GM10248 (cell line): Measurements from ENCODE around the gene KDM4C.

Experiments
- CTCF ChIA-PET: fragments of 300-600 bp; sonication (Branson Sonifier 250); formaldehyde crosslinking; extraction: SDS; loops from one replicate; lab custom pipeline; 2021; ENCODE audit warnings: antibody characterized with exemption; lab: Yijun Ruan, JAX
- POLR2A ChIA-PET: fragments of 350-650 bp; sonication (Branson Sonifier 250); formaldehyde crosslinking; extraction: SDS; loops from one replicate; lab custom pipeline; 2020; ENCODE audit warnings: antibody characterized with exemption; lab: Yijun Ruan, JAX
- DNase-seq: peaks from one replicate; pipeline ENCODE4 v3.0.0; 2012; ENCODE audit errors: extremely low spot score
- TF ChIP-seq, protein P1 (sequence below): IDR thresholded peaks from 2 replicates; pipeline ENCODE4 v1.5.1; 2012; ENCODE audit warnings: mild to moderate bottlenecking, low read depth; ENCODE audit errors: extremely low read depth, missing control alignments, control extremely low read depth

Gene KDM4C

GRCh38 chr9:6915635-6916034 lies 157.9 kb downstream of the KDM4C start:
- POLR2A ChIA-PET = interaction anchor here (0.7 kb wide), 1 partner anchor 1067 kb away, joined by 3 read pairs; no protein-coding TSS in a partner anchor
- DNase-seq = no peak
- TF ChIP-seq, protein P1, sequence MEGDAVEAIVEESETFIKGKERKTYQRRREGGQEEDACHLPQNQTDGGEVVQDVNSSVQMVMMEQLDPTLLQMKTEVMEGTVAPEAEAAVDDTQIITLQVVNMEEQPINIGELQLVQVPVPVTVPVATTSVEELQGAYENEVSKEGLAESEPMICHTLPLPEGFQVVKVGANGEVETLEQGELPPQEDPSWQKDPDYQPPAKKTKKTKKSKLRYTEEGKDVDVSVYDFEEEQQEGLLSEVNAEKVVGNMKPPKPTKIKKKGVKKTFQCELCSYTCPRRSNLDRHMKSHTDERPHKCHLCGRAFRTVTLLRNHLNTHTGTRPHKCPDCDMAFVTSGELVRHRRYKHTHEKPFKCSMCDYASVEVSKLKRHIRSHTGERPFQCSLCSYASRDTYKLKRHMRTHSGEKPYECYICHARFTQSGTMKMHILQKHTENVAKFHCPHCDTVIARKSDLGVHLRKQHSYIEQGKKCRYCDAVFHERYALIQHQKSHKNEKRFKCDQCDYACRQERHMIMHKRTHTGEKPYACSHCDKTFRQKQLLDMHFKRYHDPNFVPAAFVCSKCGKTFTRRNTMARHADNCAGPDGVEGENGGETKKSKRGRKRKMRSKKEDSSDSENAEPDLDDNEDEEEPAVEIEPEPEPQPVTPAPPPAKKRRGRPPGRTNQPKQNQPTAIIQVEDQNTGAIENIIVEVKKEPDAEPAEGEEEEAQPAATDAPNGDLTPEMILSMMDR = no peak
- CTCF ChIA-PET = interaction anchor here (1.4 kb wide), 1 partner anchor 15 kb away, joined by 3 read pairs; no protein-coding TSS in a partner anchor

- ChIA-PET CTCF (interaction anchor here (1.5 kb wide), 1 partner anchor 90 kb away, joined by 4 read pairs; no protein-coding TSS in a partner anchor), POLR2A (no interaction called here)
Observed at GRCh38 chr9:6917162-6917561, 159.4 kb downstream of the KDM4C start.

DNA sequence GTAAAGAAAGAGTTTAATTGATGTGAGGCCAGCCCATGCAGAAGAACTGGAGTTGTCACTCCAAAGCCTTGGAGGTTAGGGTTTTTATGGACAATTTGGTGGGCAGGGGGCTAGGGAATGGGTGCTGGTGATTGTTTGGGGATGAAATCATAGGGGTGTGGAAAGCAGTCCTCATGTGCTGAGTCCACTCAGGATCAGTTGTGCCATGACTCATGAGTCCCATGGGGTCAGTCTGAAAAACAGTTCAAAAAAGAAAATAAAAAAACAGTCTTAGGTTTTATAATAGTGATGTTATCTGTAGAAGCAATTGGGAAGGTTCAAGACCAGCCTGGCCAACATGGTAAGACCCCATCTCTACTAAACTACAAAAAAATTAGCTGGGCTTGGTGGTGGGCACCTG lies 162.3 kb downstream of the KDM4C start:
- TF ChIP-seq, protein P1 = no peak
- ChIA-PET CTCF (interaction anchor here (0.7 kb wide), 1 partner anchor 68 kb away, joined by 3 read pairs; no protein-coding TSS in a partner anchor), POLR2A (no interaction called here)
- no peak for DNase-seq

More at GRCh38 chr9:6917162-6917561, 159.4 kb downstream of the KDM4C start:
- TF ChIP-seq, protein P1 = no peak
- peak; percentile 33 for DNase-seq

DNA sequence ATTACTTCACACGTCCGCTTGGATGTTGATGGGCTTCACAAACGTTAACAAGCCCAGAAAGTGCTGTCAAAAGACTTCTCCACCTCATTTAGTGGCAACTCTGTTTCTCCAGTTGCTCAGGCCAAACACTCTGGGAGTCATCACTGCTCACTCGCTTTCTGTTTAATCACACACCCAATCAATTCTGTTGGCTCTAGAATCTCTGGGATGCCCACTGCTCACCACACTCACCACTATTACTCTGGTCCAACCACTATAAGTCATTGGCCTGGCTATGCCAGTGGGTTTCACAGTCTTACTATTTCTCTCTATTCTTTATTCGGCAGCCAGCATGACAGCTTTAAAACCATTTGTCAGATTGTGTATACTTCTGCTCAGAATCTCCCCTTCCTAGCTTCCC lies 163.5 kb downstream of the KDM4C start:
- TF ChIP-seq, protein P1 = no peak
- ChIA-PET CTCF (no interaction called here), POLR2A (no interaction called here)
- DNase-seq = no peak

DNA sequence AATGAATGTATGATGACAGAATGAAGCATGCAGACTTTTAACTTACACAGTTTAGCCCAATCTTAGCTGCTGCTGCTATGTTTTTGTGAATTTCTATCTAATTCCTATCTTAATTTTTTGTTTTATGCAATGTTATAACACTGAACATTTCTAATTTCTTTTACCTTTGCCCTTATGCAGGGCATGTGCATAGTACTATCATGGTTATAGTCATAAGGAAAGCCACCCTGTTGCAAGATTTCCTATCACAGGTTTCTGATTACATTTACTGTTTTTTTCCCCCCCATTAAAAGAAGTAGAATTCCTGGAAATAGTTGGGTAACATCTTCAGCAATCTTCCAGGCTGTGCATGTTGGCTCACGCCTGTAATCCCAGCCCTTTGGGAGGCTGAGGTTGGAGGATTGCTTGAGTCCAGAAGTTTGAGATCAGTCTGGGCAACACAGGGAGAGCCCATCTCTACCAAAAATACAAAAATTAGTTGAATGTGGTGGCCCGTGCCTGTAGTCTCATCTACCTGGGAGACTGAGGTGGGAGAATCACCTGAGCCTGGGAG lies 164.4 kb downstream of the KDM4C start:
- DNase-seq = no peak
- POLR2A ChIA-PET = no interaction called here
- TF ChIP-seq, protein P1 = no peak
- CTCF ChIA-PET = interaction anchor here (1.3 kb wide), 2 partner anchors 10 to 20 kb away, joined by 3 to 4 read pairs; no protein-coding TSS in a partner anchor

DNA sequence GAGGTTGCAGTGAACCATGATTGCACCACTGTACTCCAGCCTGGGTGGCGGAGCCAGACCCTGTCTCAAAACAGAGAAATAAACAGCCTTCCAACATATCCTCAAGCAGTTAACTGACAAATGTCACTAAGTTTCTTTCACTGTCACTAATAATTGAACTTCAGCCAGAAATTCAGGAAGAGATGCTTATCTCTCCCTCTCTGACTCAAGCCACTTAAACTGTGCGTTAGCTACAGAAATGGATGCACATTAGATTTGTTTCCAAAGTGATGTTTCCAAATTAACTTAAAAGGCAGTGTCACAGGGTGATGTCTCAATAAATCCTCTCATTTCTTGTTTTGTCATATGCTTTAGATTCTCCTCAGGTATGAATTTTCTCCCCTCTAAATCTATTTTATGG lies 164.9 kb downstream of the KDM4C start:
- TF ChIP-seq, protein P1 = no peak
- DNase-seq = no peak
- ChIA-PET CTCF (interaction anchor here (1.3 kb wide), 2 partner anchors 9 to 21 kb away, joined by 3 to 4 read pairs; no protein-coding TSS in a partner anchor), POLR2A (no interaction called here)
